SHP77 (cell line): ENCODE results near the gene MXI1.
"Not testable (repeated sequence)": the region's sequence is repeated elsewhere in the genome, so short reads cannot be mapped to it uniquely, and the experiment has no call there.

Source experiments
- DNase-seq, 2 experiments: peaks; one replicate each; lab custom pipeline; 2025; lab: John Stamatoyannopoulos, UW

The MXI1 gene

GRCh38 chr10:110239892-110240291 is 32.5 kb downstream of the MXI1 start:
- DNase-seq, result no peak

GRCh38 chr10:110241407-110241806 is 34.0 kb downstream of the MXI1 start:
- DNase-seq, result no peak

- no peak for DNase-seq
These were observed 34.4 kb downstream of the MXI1 start for GRCh38 chr10:110241841-110242240.

GRCh38 chr10:110242511-110242910 is 35.1 kb downstream of the MXI1 start:
- no peak for DNase-seq

GRCh38 chr10:110244550-110244949 is 37.1 kb downstream of the MXI1 start:
- DNase-seq, result no peak

GRCh38 chr10:110247833-110248232 is 40.4 kb downstream of the MXI1 start:
- DNase-seq, result not testable (repeated sequence)

GRCh38 chr10:110249489-110249888 is 42.1 kb downstream of the MXI1 start:
- DNase-seq, result not testable (repeated sequence)

- not testable (repeated sequence) for DNase-seq
These were observed 44.0 kb downstream of the MXI1 start for GRCh38 chr10:110251392-110251791.

- DNase-seq, result no peak
These were observed 44.7 kb downstream of the MXI1 start for GRCh38 chr10:110252151-110252550.

GRCh38 chr10:110254467-110254866 is 47.1 kb downstream of the MXI1 start:
- no peak for DNase-seq

- no peak for DNase-seq
These were observed 51.1 kb downstream of the MXI1 start for GRCh38 chr10:110258542-110258941.

GRCh38 chr10:110259317-110259716 is 51.9 kb downstream of the MXI1 start:
- DNase-seq, result no peak

- no peak for DNase-seq
These were observed 53.5 kb downstream of the MXI1 start for GRCh38 chr10:110260746-110261477.

- DNase-seq, result no peak
These were observed 55.8 kb downstream of the MXI1 start for GRCh38 chr10:110263164-110263563.

GRCh38 chr10:110265573-110266193 is 58.3 kb downstream of the MXI1 start:
- no peak for DNase-seq

GRCh38 chr10:110267276-110267675 is 59.9 kb downstream of the MXI1 start:
- no peak for DNase-seq

GRCh38 chr10:110268442-110268841 is 61.0 kb downstream of the MXI1 start:
- DNase-seq, result no peak

- no peak for DNase-seq
These were observed 61.6 kb downstream of the MXI1 start for GRCh38 chr10:110268971-110269370.

- no peak for DNase-seq
These were observed 62.2 kb downstream of the MXI1 start for GRCh38 chr10:110269374-110270318.

- not testable (repeated sequence) for DNase-seq
These were observed 65.6 kb downstream of the MXI1 start for GRCh38 chr10:110272995-110273394.

GRCh38 chr10:110273474-110273873 is 66.1 kb downstream of the MXI1 start:
- no peak for DNase-seq

- DNase-seq, result no peak
These were observed 66.7 kb downstream of the MXI1 start for GRCh38 chr10:110274072-110274627.
